ENCODE results near the gene MDM2.

DNA sequence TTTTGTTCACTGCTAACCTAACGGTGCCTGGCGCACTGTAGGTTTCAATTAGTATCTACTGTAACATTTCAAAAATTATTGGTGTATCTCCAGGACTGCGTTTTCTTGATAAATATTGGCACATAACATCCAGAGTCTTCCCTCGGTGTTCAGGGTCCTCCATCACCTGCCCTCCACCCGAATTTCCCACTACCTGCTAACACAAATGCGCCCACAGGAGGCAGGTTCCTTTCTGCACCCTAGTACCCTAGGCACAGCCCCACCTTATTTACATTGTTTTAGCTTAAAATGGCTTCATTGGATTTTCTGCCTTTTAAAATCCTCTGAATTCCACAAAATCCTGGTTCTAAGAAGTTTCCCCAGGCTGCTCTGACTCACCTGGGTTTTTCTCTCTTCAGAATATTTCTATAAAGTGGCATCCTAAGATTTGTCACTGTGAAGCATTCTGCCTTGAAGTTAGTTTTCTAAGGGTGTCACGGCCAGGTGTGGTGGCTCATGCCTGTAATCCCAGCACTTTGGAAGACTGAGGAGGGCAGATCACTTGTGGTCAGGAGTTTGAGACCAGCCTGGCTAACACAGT is 86.4 kb downstream of the MDM2 start:
- TF ChIP-seq, protein P1, sequence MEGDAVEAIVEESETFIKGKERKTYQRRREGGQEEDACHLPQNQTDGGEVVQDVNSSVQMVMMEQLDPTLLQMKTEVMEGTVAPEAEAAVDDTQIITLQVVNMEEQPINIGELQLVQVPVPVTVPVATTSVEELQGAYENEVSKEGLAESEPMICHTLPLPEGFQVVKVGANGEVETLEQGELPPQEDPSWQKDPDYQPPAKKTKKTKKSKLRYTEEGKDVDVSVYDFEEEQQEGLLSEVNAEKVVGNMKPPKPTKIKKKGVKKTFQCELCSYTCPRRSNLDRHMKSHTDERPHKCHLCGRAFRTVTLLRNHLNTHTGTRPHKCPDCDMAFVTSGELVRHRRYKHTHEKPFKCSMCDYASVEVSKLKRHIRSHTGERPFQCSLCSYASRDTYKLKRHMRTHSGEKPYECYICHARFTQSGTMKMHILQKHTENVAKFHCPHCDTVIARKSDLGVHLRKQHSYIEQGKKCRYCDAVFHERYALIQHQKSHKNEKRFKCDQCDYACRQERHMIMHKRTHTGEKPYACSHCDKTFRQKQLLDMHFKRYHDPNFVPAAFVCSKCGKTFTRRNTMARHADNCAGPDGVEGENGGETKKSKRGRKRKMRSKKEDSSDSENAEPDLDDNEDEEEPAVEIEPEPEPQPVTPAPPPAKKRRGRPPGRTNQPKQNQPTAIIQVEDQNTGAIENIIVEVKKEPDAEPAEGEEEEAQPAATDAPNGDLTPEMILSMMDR (IDR thresholded peaks at IDR 0.05): no peak
- no peak for TF ChIP-seq POLR2AphosphoS5 (IDR thresholded peaks at IDR 0.05)
- TF ChIP-seq POLR2A (IDR thresholded peaks at IDR 0.05): no peak
- no peak for TF ChIP-seq EP300 (IDR thresholded peaks at IDR 0.05)

Data from gastroesophageal sphincter (tissue), 3 donors.